ENCODE measurements around the gene HMMR. TPM values are rescaled to one million over a fixed set of nuclear protein-coding genes. Genes with fewer than 3 reads are reported as not detected.
A peak's percentile ranks its signal among the peaks of the same experiment; 100 is the strongest.

HMMR gene
- total RNA-seq, 1 donor from 2014 or later = 25.9 TPM

DNA sequence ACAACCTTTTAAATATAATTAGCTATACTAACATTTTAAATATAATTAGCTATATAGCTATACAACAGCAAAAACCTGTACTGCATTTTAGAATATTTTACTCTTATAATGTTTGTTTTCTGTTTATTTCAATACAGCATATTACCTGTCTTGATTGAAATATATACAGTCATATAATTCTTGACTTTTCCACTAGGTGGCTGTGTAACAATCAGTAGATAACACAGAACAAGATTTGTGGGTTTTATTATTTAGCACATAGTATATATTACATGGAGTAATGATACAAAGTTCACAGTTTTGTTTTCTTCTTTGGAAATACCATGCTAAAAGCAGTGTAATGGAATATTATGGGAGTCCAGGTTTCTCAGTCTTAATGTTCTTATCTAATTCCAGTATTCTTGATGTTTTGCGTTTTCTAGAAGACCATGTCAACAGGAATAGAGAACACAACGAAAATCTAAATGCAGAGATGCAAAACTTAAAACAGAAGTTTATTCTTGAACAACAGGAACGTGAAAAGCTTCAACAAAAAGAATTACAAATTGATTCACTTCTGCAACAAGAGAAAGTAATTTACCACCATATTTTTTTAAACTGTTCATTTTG, 13.3 kb downstream of the HMMR start:
- Mint-ChIP-seq H3K4me1 (ENCODE audit: unreplicated experiment) (no peaks in the 10 kb centered on the region), H3K9me3 (no peaks in the 10 kb centered on the region), H3K27ac (no peak overlapping the region), H3K36me3 (peaks cover 20% of the 10 kb centered on the region), H3K4me3 (no peak overlapping the region), H3K27me3 (no peaks in the 10 kb centered on the region)
- TF ChIP-seq, protein P1, sequence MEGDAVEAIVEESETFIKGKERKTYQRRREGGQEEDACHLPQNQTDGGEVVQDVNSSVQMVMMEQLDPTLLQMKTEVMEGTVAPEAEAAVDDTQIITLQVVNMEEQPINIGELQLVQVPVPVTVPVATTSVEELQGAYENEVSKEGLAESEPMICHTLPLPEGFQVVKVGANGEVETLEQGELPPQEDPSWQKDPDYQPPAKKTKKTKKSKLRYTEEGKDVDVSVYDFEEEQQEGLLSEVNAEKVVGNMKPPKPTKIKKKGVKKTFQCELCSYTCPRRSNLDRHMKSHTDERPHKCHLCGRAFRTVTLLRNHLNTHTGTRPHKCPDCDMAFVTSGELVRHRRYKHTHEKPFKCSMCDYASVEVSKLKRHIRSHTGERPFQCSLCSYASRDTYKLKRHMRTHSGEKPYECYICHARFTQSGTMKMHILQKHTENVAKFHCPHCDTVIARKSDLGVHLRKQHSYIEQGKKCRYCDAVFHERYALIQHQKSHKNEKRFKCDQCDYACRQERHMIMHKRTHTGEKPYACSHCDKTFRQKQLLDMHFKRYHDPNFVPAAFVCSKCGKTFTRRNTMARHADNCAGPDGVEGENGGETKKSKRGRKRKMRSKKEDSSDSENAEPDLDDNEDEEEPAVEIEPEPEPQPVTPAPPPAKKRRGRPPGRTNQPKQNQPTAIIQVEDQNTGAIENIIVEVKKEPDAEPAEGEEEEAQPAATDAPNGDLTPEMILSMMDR (conservative IDR thresholded peaks at IDR 0.05) = peak; percentile 66
- no peak for DNase-seq (ENCODE audit: extremely low spot score, unreplicated experiment)

- TF ChIP-seq, protein P1 (conservative IDR thresholded peaks at IDR 0.05) = no peak
These were observed 15.0 kb downstream of the HMMR start for GRCh38 chr5:163475411-163475810.

DNA sequence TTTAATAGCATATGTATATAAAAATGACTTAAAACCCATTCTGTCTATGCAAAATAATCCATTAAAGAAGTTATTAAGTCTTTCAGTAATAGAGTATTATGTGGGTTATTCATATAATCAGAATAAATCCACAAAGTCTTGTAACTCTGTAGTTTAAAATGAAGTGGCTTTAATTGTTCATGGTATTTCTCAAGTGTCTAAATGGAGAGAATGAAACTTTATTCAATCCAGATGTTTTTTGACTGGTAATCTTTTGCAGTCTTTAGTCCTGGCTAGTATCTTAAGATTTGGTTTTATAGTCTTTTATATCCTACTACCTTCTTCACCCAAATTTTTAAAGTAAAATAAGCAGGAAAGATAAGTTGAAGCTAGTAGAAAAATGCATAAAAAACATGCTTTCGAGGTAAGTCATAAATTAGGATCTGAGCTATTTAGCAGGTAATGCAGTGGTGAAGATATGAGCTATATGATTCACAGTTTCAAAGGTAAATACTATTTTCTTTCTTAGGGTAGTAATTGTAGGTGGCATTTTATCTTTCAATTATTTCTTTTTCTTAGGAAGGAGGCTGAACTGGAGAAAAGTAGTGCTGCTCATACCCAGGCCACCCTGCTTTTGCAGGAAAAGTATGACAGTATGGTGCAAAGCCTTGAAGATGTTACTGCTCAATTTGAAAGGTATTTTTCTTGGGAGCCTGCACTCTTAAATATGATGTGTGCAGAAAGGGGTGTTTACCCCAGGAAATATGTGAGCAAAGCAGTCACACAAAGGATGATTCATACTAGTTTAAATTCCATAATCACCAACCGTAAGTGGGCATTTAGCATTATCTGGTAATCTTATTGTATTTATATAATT, 17.9 kb downstream of the HMMR start:
- Mint-ChIP-seq H3K27ac (no peak overlapping the region), H3K4me1 (ENCODE audit: unreplicated experiment) (no peaks in the 10 kb centered on the region), H3K9me3 (no peaks in the 10 kb centered on the region), H3K4me3 (no peak overlapping the region), H3K36me3 (peaks cover 14% of the 10 kb centered on the region), H3K27me3 (no peaks in the 10 kb centered on the region)
- TF ChIP-seq, protein P1 (conservative IDR thresholded peaks at IDR 0.05) = no peak
- no peak for DNase-seq (ENCODE audit: extremely low spot score, unreplicated experiment)

More at GRCh38 chr5:163475411-163475810, 15.0 kb downstream of the HMMR start:
- Mint-ChIP-seq H3K4me1 (ENCODE audit: unreplicated experiment) (no peaks in the 10 kb centered on the region), H3K27ac (no peak overlapping the region), H3K9me3 (no peaks in the 10 kb centered on the region), H3K27me3 (no peaks in the 10 kb centered on the region), H3K4me3 (no peak overlapping the region), H3K36me3 (peaks cover 18% of the 10 kb centered on the region)
- DNase-seq (ENCODE audit: extremely low spot score, unreplicated experiment) = no peak

DNA sequence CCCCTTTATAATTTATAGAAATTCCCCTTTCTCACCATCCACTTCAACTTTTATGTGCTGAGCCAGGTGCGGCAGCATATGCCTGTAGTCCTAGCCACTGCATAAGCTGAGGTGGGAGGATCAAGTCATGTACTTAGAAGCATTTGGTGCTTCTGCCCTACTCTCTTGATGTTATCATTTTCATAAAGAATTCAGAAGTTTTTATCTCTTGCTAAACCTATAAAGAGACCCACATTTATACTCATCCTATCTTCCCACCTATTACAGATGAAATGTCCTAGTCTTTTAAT, 18.5 kb downstream of the HMMR start:
- Mint-ChIP-seq H3K9me3 (no peaks in the 10 kb centered on the region), H3K27me3 (no peaks in the 10 kb centered on the region), H3K36me3 (peaks cover 14% of the 10 kb centered on the region), H3K27ac (no peak overlapping the region), H3K4me3 (no peak overlapping the region), H3K4me1 (ENCODE audit: unreplicated experiment) (no peaks in the 10 kb centered on the region)
- no peak for DNase-seq (ENCODE audit: extremely low spot score, unreplicated experiment)
- TF ChIP-seq, protein P1 (conservative IDR thresholded peaks at IDR 0.05) = no peak

DNA sequence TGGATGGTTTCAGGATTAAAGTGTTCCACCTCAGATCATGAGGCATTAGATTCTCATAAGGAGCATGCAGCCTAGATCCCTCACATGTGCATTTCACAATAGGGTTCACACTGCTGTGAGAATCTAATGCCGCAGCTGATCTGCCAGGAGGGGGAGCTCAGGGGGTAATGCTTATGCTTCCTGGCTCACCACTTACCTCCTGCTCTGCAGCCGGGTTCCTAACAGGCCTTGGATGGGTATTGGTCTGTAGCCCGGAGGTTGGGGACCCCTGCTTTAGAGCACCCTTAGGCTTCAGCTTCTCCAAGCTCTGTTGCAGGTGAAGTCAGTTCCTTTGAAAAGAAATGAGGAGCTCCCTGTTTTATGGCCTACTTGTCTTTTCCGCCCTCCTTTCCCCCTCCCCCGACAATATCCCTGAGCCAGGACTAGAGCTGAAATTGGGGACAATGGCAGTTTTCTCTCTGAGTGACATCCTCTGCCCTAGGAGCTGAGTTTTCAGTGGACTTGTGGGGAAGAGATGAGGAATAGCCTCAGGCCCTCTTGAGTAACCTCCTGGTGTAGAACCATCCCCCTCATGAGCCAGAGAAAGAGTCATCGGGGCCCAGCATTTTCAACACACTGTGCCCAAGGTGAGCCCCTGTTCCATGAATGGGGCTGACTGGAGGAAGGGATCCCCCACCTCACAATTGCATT, 28.8 kb downstream of the HMMR start:
- Mint-ChIP-seq H3K27me3 (no peaks in the 10 kb centered on the region), H3K27ac (no peak overlapping the region), H3K4me3 (no peak overlapping the region), H3K4me1 (ENCODE audit: unreplicated experiment) (no peaks in the 10 kb centered on the region), H3K9me3 (no peaks in the 10 kb centered on the region), H3K36me3 (peaks cover 33% of the 10 kb centered on the region)
- TF ChIP-seq, protein P1 (conservative IDR thresholded peaks at IDR 0.05) = no peak
- no peak for DNase-seq (ENCODE audit: extremely low spot score, unreplicated experiment)
